NT2/D1 (cell line): Measurements from ENCODE around the gene SPNS3.

ENCODE experiments used
- YY1 ChIP-seq: IDR thresholded peaks from 2 replicates; pipeline ENCODE4 v1.6.1; 2011; ENCODE audit not compliant: insufficient read length, insufficient read depth
- ZNF274 ChIP-seq: IDR thresholded peaks from 2 replicates; pipeline ENCODE4 v1.6.1; 2011; ENCODE audit warnings: mild to moderate bottlenecking, low read depth, low read length

- TF ChIP-seq YY1 = no peak
- no peak for TF ChIP-seq ZNF274
These were observed 12.8 kb downstream of the SPNS3 start for GRCh38 chr17:4446326-4447071.
